ENCODE results near the gene SNRNP70.

Gene SNRNP70

DNA sequence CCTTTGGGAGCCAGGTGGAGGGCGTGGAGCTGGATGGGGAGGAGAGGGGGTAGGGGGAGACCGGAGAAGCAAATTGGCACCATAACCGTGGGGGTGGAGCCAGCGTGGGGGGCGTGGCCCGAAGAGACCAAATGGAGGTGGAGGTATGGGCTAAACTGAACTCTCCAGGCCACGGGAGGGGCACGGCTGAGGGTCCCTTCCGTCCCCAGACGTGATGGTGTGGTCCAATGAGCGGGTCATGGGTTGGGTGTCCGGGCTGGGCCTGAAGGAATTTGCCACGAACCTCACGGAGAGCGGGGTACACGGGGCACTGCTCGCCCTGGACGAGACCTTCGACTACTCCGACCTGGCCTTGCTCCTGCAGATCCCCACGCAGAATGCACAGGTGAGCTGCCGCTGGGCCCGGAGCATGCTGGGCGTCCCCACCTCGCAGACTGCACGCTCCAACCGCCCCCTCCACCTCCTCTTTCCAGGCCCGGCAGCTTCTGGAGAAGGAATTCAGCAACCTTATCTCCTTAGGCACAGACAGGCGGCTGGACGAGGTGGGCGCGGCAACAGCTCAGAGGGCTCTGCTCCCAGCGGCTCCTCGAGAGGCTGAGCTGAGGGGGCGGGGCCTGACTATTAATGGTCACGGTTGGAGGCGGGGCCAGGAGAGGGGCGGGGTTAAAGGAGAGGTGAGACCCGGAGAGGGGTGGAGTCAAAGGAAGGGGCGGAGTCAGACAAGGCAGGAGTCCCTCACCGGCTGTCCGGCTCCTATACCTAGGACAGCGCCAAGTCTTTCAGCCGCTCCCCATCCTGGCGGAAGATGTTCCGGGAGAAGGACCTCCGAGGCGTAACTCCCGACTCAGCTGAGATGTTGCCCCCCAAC, 63.8 kb downstream of the SNRNP70 start:
- DNase-seq: peak; percentile 86

GRCh38 chr19:49149652-49150105, 64.4 kb downstream of the SNRNP70 start:
- DNase-seq: peak; percentile 8

DNA sequence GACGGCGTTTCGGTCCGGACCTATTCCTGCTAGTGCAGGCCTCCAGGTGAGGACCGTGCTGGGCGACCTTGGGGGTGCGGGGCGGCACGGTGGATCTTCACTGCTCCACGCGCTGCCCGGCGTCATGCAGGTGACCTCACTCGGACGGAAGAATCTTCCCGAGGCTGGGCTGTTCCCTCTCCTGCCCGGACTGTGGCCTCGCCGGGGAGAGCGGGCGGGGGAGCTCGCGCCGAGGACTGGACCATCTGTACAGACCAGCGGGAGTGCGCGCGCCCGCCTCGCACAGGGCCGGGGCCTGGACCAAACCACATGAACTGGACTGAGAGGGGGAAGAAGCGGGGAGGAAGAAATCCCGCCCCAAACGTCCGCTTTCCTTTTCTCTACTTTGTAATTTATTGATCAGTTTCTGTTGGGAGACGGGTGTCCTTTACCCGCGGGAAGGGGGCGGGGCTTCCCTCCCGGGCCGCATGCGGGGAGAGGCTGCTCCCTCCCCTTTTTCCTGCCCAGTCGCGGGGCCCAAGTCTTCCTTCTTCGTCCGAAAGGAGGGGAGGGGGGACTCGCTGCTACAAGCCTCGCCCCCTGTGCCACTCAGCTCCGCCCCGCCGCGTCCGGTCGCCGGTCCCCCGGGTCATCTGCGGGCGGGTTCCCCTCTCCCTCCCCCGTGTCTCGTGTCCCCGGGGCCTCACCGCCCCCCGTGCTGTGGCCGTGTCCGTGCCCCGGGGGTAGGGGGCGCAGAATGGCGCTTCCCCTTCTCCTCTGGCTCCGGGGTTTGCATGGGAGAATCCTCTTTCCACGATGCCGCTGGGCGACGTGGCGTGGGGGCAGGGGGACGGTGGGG, 65.1 kb downstream of the SNRNP70 start:
- peak; percentile 54 for DNase-seq

DNA sequence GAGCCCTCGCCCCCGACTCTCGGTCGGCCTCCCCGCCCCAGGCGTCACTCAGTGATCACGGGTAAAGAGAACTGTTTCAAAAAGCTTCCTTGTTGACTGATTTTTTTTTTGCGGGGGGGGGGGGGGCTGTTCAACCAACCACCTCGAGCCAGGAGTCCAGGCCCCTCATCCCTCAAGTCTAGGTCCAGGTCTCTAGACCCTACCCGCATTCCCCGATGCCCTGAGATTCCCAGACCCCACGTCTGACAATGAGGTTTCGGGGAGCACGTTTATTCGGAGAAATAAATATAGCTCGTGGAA, 65.6 kb downstream of the SNRNP70 start:
- DNase-seq: no peak

DNA sequence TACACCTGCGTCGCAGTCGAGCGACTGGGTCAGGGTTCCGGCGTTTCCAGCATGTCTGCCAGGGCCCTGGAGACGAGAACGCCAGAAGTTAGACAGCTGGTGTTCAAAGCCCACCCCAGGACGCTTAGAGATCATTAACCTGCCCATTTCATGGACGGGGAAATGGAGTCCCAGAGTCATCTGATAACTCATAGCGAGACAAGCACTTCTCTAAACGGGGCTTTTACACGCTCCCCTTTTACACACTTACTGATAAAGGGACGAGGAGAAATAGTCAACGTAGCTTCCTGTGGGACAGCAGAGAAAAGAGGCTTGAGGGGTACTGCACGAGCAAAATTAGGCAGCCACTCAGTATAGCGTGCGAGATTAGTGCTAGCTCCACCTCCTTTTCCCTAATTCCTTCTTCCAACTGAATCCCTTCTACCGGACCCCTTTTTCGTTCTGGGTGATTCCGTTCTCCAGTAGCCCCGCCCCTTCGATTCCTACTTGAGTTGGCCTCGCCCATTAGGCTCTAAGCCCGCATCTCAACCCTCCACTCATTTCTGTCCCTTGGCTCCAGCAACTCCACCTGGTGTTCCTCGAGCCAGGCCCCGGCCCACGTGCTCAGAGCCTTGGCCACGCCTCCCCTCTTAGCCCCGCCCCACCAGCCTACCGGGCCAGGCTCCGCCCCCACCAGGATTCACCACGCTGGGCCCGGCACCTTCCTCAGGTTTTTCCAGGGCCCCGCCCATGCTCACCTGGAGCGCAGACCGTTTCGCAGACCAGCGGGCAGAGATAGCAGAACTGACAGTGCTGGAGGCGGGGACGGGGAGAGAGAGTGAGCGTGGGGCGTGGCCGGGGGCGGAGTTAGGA, 66.2 kb downstream of the SNRNP70 start:
- DNase-seq: peak; percentile 33

DNA sequence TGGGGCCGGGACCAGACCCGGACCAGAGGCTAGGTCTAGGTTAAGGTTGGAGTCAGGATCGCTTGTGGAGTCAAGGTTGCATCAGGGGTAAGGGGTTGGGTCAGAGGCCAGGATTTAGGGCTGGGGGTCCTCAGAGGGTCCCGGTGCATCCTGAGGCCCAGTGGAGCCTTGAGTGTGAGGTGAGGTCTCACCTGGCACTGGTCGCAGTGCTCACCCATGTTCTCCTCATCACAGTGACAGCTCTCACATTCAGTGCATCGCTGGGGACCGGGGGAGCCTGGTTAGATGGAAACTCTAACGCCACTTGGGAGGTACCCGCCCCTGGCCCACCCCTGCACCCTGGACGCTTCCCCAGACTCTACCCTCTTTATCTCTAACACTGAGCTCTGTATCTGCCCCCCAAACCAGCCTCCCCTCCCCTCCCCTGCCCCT, 66.9 kb downstream of the SNRNP70 start:
- DNase-seq: no peak

DNA sequence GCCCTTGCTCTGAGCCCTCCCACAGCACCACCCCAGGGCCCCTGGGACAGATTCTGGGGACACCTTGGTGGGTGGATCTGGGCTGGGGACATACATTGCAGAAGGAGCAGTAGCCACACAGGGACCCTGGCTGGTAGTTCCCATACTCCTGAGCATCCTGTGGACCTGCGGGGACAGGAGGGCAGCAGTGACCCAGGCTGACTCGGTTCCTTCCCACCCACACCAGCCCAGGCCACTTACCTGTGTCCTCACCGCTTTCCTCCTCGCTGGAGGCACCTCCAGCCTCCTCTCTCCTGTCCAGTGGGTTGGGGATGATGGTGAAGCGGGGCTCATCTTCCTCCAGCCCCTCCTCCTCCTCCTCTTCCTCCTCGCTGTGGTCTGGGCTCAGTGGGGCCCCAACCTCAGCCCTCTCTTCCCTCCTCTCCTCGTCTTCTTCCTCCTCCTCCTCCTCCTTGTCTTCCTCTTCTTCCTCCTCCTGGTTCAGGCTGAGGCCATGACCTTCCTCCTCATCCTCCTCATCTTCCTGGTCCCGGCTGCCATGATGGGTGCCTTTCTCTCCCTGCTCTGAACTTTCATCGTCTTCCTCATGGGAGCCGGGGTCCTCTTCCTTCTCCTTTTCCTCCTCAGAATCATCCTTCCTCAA, 68.0 kb downstream of the SNRNP70 start:
- DNase-seq: no peak

DNA sequence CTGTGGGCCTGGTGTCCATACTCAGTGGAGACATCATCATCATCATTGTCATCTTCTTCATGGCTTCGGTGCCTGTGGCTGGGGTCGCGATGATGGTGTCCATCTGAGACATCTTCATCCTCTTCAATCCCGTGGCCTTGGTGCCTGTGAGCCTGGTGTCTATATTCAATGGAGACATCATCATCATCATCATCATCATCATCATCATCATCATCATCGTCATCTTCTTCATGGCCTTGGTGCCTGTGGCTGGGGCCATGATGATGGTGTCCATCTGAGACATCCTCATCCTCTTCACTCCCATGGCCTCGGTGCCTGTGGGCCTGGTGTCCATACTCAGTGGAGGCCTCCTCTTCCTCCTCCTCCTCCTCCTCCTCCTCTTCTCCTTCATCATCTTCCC, 69.0 kb downstream of the SNRNP70 start:
- no peak for DNase-seq

DNA sequence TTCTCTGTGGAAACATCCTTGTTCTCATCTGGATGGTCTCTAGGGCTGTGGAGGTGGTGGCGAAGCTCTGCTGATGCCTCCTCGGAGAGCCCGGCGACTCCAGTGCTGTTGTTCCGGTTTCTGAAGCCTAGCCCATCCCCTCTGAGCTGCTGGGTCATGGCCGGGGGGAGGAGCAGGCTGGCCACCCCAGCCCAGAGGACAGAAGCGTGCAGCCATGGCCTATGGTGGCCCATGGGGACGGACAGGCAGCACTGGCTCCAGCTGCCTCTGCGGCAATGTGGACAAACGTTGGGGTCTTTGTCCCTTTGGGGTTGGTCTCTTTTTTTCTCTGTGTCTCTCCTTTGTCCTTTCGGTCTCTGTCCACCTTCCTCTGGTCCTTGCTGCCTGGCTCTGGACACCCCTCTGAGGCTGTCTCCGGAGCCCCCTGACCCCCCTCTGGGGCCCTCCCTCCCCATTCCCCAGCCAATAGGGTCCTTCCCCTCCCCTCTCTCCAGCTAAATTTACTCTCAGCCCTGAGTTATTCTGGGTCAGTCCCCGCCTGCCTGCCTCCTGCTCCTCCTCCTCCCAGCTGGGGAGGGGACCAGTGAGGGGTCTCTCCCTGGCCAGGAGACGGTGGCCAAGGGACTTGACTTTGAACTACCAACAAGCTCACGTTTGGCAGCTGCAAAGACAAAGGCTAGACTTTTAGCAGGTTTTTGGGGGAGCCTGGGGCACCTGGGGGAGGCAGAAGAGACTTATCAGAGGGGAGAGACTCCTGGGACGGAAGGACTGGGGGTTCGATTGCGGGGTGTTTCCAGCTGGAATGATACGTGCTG, 70.0 kb downstream of the SNRNP70 start, which contains the start of gene HRC:
Gene HRC (minus strand): TSS at position 392 of the 815 bp plus-strand sequence. CDS start 159 bp downstream, at position 233.
- DNase-seq: no peak

GRCh38 chr19:49155820-49156346, 70.6 kb downstream of the SNRNP70 start:
- no peak for DNase-seq

GRCh38 chr19:49157445-49158224, 72.4 kb downstream of the SNRNP70 start, which contains the start of gene TRPM4:
Gene TRPM4 (plus strand): TSS chr19:49157792. CDS start chr19:49157867, 75 bp downstream.
- peak; percentile 28 for DNase-seq

All from CD4-positive, alpha-beta T cell treated with Interleukin-21 for 1 hour (primary cell).